MG63 (cell line): ENCODE data around the gene ZNRD2. TPM values are rescaled to one million over a fixed set of nuclear protein-coding genes. Genes with fewer than 3 reads are reported as not detected.

Source experiments
- DNase-seq: peaks from one replicate; pipeline ENCODE4 v3.0.0-alpha.2; 2020
- H3K27me3 ChIP-seq: fragments of 250-450 bp; sonication (Bioruptor Pico); 2 replicates; pipeline ENCODE4 v1.5.1; 2020; ENCODE audit warnings: mild to moderate bottlenecking, moderate library complexity
- H3K36me3 ChIP-seq: fragments of 250-450 bp; sonication (Bioruptor Pico); 2 replicates; pipeline ENCODE4 v1.5.1; 2020; ENCODE audit warnings: mild to moderate bottlenecking, moderate library complexity
- H3K4me3 ChIP-seq: fragments of 250-450 bp; sonication (Bioruptor Pico); 2 replicates; pipeline ENCODE4 v1.5.1; 2020; ENCODE audit warnings: mild to moderate bottlenecking, moderate library complexity
- H3K9me3 ChIP-seq: fragments of 250-450 bp; sonication (Bioruptor Pico); 2 replicates; pipeline ENCODE4 v1.5.1; 2020; ENCODE audit warnings: mild to moderate bottlenecking, moderate library complexity
- total RNA-seq: library from RNA; depleted of rRNA; stranded (reverse); fragments of >200 nt; shearing (Covaris generic); gene quantifications from 2 replicates; pipeline ENCODE4 v1.2.3, GENCODE V29; 2014; ENCODE audit warnings: low replicate concordance

Gene ZNRD2
- total RNA-seq, 1 experiment from 2014 or later = 90.7 TPM

- no peak for DNase-seq
- no peaks in the 10 kb centered on the region for H3K9me3 ChIP-seq
- H3K27me3 ChIP-seq = no peaks in the 10 kb centered on the region
- H3K4me3 ChIP-seq = no peak overlapping the region
- peaks cover 30% of the 10 kb centered on the region for H3K36me3 ChIP-seq
Observed at GRCh38 chr11:65606876-65607613, 36.8 kb downstream of the ZNRD2 start.

- no peak for DNase-seq
- Histone ChIP-seq H3K4me3 (no peak overlapping the region), H3K27me3 (no peaks in the 10 kb centered on the region), H3K36me3 (peaks cover 36% of the 10 kb centered on the region), H3K9me3 (no peaks in the 10 kb centered on the region)
Observed at GRCh38 chr11:65607614-65608426, 37.5 kb downstream of the ZNRD2 start.

- DNase-seq = no peak
- H3K4me3 ChIP-seq = no peak overlapping the region
- H3K27me3 ChIP-seq = no peaks in the 10 kb centered on the region
- H3K9me3 ChIP-seq = no peaks in the 10 kb centered on the region
- peaks cover 33% of the 10 kb centered on the region for H3K36me3 ChIP-seq
Observed at GRCh38 chr11:65609229-65609628, 39.0 kb downstream of the ZNRD2 start.

- DNase-seq = no peak
- peaks cover 30% of the 10 kb centered on the region for H3K36me3 ChIP-seq
Observed at GRCh38 chr11:65609665-65610064, 39.4 kb downstream of the ZNRD2 start.

GRCh38 chr11:65610404-65610803 is 40.1 kb downstream of the ZNRD2 start:
- Histone ChIP-seq H3K27me3 (no peaks in the 10 kb centered on the region), H3K4me3 (no peak overlapping the region), H3K36me3 (peaks cover 22% of the 10 kb centered on the region), H3K9me3 (no peaks in the 10 kb centered on the region)
- no peak for DNase-seq

More at GRCh38 chr11:65609665-65610064, 39.4 kb downstream of the ZNRD2 start:
- Histone ChIP-seq H3K9me3 (no peaks in the 10 kb centered on the region), H3K4me3 (no peak overlapping the region), H3K27me3 (no peaks in the 10 kb centered on the region)

- Histone ChIP-seq H3K4me3 (no peak overlapping the region), H3K36me3 (peaks cover 18% of the 10 kb centered on the region), H3K9me3 (no peaks in the 10 kb centered on the region), H3K27me3 (no peaks in the 10 kb centered on the region)
- DNase-seq = no peak
Observed at GRCh38 chr11:65611028-65611757, 40.9 kb downstream of the ZNRD2 start.

GRCh38 chr11:65611758-65612603 is 41.7 kb downstream of the ZNRD2 start:
- H3K36me3 ChIP-seq = peaks cover 21% of the 10 kb centered on the region
- DNase-seq = no peak
- H3K4me3 ChIP-seq = no peak overlapping the region; the same call in 1 of the 2 replicates
- no peaks in the 10 kb centered on the region for H3K27me3 ChIP-seq
- no peaks in the 10 kb centered on the region for H3K9me3 ChIP-seq

- peak overlapping the region; percentile 73; the same call in 1 of the 2 replicates for H3K4me3 ChIP-seq
- DNase-seq = no peak
- H3K27me3 ChIP-seq = no peaks in the 10 kb centered on the region
- H3K36me3 ChIP-seq = peaks cover 27% of the 10 kb centered on the region
- no peaks in the 10 kb centered on the region for H3K9me3 ChIP-seq
Observed at GRCh38 chr11:65612691-65613090, 42.4 kb downstream of the ZNRD2 start.

- peak overlapping the region; percentile 73 for H3K4me3 ChIP-seq
- no peaks in the 10 kb centered on the region for H3K27me3 ChIP-seq
- no peaks in the 10 kb centered on the region for H3K9me3 ChIP-seq
- DNase-seq = no peak
- H3K36me3 ChIP-seq = peaks cover 29% of the 10 kb centered on the region
Observed at GRCh38 chr11:65613091-65613928, 43.0 kb downstream of the ZNRD2 start.

- H3K27me3 ChIP-seq = no peaks in the 10 kb centered on the region
- H3K36me3 ChIP-seq = peaks cover 47% of the 10 kb centered on the region
- H3K4me3 ChIP-seq = peak within 1 kb of the TSS; percentile 81
- no peaks in the 10 kb centered on the region for H3K9me3 ChIP-seq
- peak; percentile 99 for DNase-seq
Observed at GRCh38 chr11:65615229-65615949, 45.1 kb downstream of the ZNRD2 start, which contains the start of gene PCNX3. PCNX3 (plus strand) TSS chr11:65615776; CDS start chr11:65616312, 536 bp downstream.

GRCh38 chr11:65615950-65616574 is 45.8 kb downstream of the ZNRD2 start:
- peak; percentile 70 for DNase-seq
- Histone ChIP-seq H3K36me3 (peaks cover 49% of the 10 kb centered on the region), H3K9me3 (no peaks in the 10 kb centered on the region), H3K4me3 (peak overlapping the region; percentile 81), H3K27me3 (no peaks in the 10 kb centered on the region)

GRCh38 chr11:65616575-65617001 is 46.3 kb downstream of the ZNRD2 start:
- DNase-seq = no peak

GRCh38 chr11:65617136-65617850 is 47.0 kb downstream of the ZNRD2 start:
- H3K4me3 ChIP-seq = peak overlapping the region; percentile 81
- no peaks in the 10 kb centered on the region for H3K27me3 ChIP-seq
- peaks cover 53% of the 10 kb centered on the region for H3K36me3 ChIP-seq
- DNase-seq = no peak
- no peaks in the 10 kb centered on the region for H3K9me3 ChIP-seq

More at GRCh38 chr11:65616575-65617001, 46.3 kb downstream of the ZNRD2 start:
- Histone ChIP-seq H3K4me3 (peak overlapping the region; percentile 81), H3K9me3 (no peaks in the 10 kb centered on the region), H3K27me3 (no peaks in the 10 kb centered on the region), H3K36me3 (peaks cover 53% of the 10 kb centered on the region)
